GM21390 (cell line): ENCODE data around the gene CIAO2B.
"Not testable (repeated sequence)": the region's sequence is repeated elsewhere in the genome, so short reads cannot be mapped to it uniquely, and the experiment has no call there.

Experiments
- ATAC-seq: cut with Tn5 transposase; IDR thresholded peaks from one replicate; pipeline ENCODE4 v1.9.1; 2021; ENCODE audit not compliant: unreplicated experiment

CIAO2B gene

GRCh38 chr16:66934138-66934838, at the start of gene CIAO2B:
CIAO2B (minus strand) TSS chr16:66934402; CDS start chr16:66934364, 38 bp downstream.
- ATAC-seq = peak; percentile 73

- ATAC-seq = no peak
Observed at GRCh38 chr16:66983033-66983432, 48.8 kb upstream of the CIAO2B start.

GRCh38 chr16:66979011-66979717, 45.0 kb upstream of the CIAO2B start:
- ATAC-seq = no peak

- peak; percentile 72 for ATAC-seq
Observed at GRCh38 chr16:66977341-66978113, 43.3 kb upstream of the CIAO2B start.

- ATAC-seq = no peak
Observed at GRCh38 chr16:66976746-66977145, 42.5 kb upstream of the CIAO2B start.

- ATAC-seq = no peak
Observed at GRCh38 chr16:66975302-66975893, 41.2 kb upstream of the CIAO2B start.

GRCh38 chr16:66974932-66975246, 40.7 kb upstream of the CIAO2B start:
- not testable (repeated sequence) for ATAC-seq

- ATAC-seq = not testable (repeated sequence)
Observed at GRCh38 chr16:66974156-66974931, 40.1 kb upstream of the CIAO2B start.

GRCh38 chr16:66973716-66974115, 39.5 kb upstream of the CIAO2B start:
- no peak for ATAC-seq

- ATAC-seq = no peak
Observed at GRCh38 chr16:66972983-66973382, 38.8 kb upstream of the CIAO2B start.

- no peak for ATAC-seq
Observed at GRCh38 chr16:66970775-66971720, 36.8 kb upstream of the CIAO2B start.

GRCh38 chr16:66968847-66969246, 34.6 kb upstream of the CIAO2B start:
- no peak for ATAC-seq

- no peak for ATAC-seq
Observed at GRCh38 chr16:66964049-66964448, 29.8 kb upstream of the CIAO2B start.

GRCh38 chr16:66961914-66962313, 27.7 kb upstream of the CIAO2B start:
- ATAC-seq = no peak

GRCh38 chr16:66961065-66961744, 27.0 kb upstream of the CIAO2B start, which contains the start of gene CES3:
CES3 (plus strand) TSS chr16:66961266; CDS start chr16:66961308, 42 bp downstream.
- peak; percentile 63 for ATAC-seq

- no peak for ATAC-seq
Observed at GRCh38 chr16:66960270-66960669, 26.1 kb upstream of the CIAO2B start.

- ATAC-seq = no peak
Observed at GRCh38 chr16:66959704-66960161, 25.5 kb upstream of the CIAO2B start.

- ATAC-seq = no peak
Observed at GRCh38 chr16:66958857-66959703, 24.9 kb upstream of the CIAO2B start.
